K562 (cell line): ENCODE data around the gene POLG. TPM values are rescaled to one million over a fixed set of nuclear protein-coding genes. Genes with fewer than 3 reads are reported as not detected.

Source experiments
- BACH1 ChIP-seq: fragments of 200-800 bp; sonication (Bioruptor generic); IDR thresholded peaks from 2 replicates; pipeline ENCODE4 v1.6.1; 2016; ENCODE audit warnings: missing genetic modification characterization, missing compliant biosample characterization
- BCL6 ChIP-seq: fragments of 250-450 bp; sonication (Bioruptor Pico); IDR thresholded peaks from 2 replicates; pipeline ENCODE4 v1.4.0; 2020
- BMI1 ChIP-seq: fragments of 150-350 bp; IDR thresholded peaks from 2 replicates; pipeline ENCODE4 v1.6.1; 2014; ENCODE audit warnings: low read length
- CCNT2 ChIP-seq: IDR thresholded peaks from 2 replicates; pipeline ENCODE4 v1.6.1; 2011; ENCODE audit warnings: borderline replicate concordance, low read depth, mild to moderate bottlenecking, moderate library complexity, mixed read lengths, low read length; ENCODE audit not compliant: insufficient read length; ENCODE audit errors: extremely low read depth
- E2F8 ChIP-seq: fragments of 450-650 bp; IDR thresholded peaks from 2 replicates; pipeline ENCODE4 v1.7.1; 2018; ENCODE audit warnings: mild to moderate bottlenecking, low read depth; ENCODE audit not compliant: partially characterized antibody
- GATAD2A ChIP-seq: fragments of 450-650 bp; IDR thresholded peaks from 2 replicates; pipeline ENCODE4 v1.6.1; 2017
- HOXB6 ChIP-seq: fragments of 250-450 bp; sonication (Bioruptor Pico); IDR thresholded peaks from 2 replicates; pipeline ENCODE4 v1.5.1; 2022; ENCODE audit warnings: mild to moderate bottlenecking, borderline replicate concordance
- MCM2 ChIP-seq: fragments of 450-650 bp; IDR thresholded peaks from 2 replicates; pipeline ENCODE4 v1.6.1; 2017; ENCODE audit warnings: low read depth, mild to moderate bottlenecking
- NCOA6 ChIP-seq: fragments of 450-650 bp; IDR thresholded peaks from 2 replicates; pipeline ENCODE4 v1.6.1; 2017; ENCODE audit warnings: mild to moderate bottlenecking
- NR3C1 ChIP-seq: sonication (generic); formaldehyde crosslinking; IDR thresholded peaks from 2 replicates; pipeline ENCODE4 v1.8.1; 2022; ENCODE audit warnings: missing genetic modification reagents
- PHF21A ChIP-seq: fragments of 450-650 bp; IDR thresholded peaks from 2 replicates; pipeline ENCODE4 v1.6.1; 2017; ENCODE audit warnings: low read depth, borderline replicate concordance
- SMAD1 ChIP-seq: fragments of 150-350 bp; IDR thresholded peaks from 2 replicates; pipeline ENCODE4 v1.6.1; 2014; ENCODE audit warnings: low read length, low read depth; ENCODE audit not compliant: partially characterized antibody
- SMAD3 ChIP-seq: fragments of 450-650 bp; formaldehyde crosslinking; conservative IDR thresholded peaks from 2 replicates; pipeline ENCODE4 v1.4.0; 2020; ENCODE audit warnings: mild to moderate bottlenecking
- SMARCA5 ChIP-seq: fragments of 450-650 bp; IDR thresholded peaks from 2 replicates; pipeline ENCODE4 v1.6.1; 2016
- TAL1 ChIP-seq: fragments of 450-650 bp; IDR thresholded peaks from 2 replicates; pipeline ENCODE4 v1.6.1; 2016; ENCODE audit warnings: mild to moderate bottlenecking
- ZBTB26 ChIP-seq: fragments of 450-650 bp; formaldehyde crosslinking; IDR thresholded peaks from 2 replicates; pipeline ENCODE4 v1.4.0; 2022; ENCODE audit warnings: missing genetic modification characterization
- ZBTB34 ChIP-seq: fragments of 250-450 bp; sonication (Bioruptor Pico); IDR thresholded peaks from 2 replicates; pipeline ENCODE4 v1.8.0; 2021; ENCODE audit warnings: mild to moderate bottlenecking, moderate library complexity
- ZNF174 ChIP-seq: fragments of 250-450 bp; sonication (Bioruptor Pico); IDR thresholded peaks from 2 replicates; pipeline ENCODE4 v1.4.0; 2020; ENCODE audit warnings: mild to moderate bottlenecking
- ZNF239 ChIP-seq: fragments of 250-450 bp; sonication (Bioruptor Pico); IDR thresholded peaks from 2 replicates; pipeline ENCODE4 v1.4.0; 2020; ENCODE audit warnings: mild to moderate bottlenecking
- ZNF780A ChIP-seq: fragments of 250-450 bp; sonication (Bioruptor Pico); IDR thresholded peaks from 2 replicates; pipeline ENCODE4 v1.5.0; 2021; ENCODE audit warnings: mild to moderate bottlenecking
- polyA plus RNA-seq, 8 experiments: library from polyadenylated mRNA; depleted of rRNA in 4 of 8; stranded (reverse) in 5 of 8; unstranded in 3 of 8; fragments of >200 nt; fragmentation: Nextera tagmentation in 2 of 8; fragmentation: Illumina TruSeq in 1 of 8; extraction: Ambion mirVana in 2 of 8; extraction: Trizol in 1 of 8; gene quantifications; 2 replicates each; pipeline versions ENCODE4 v1.2.1 to v1.2.3, GENCODE V29; 2011 to 2014; ENCODE audit warnings: inconsistent platforms in 1 of 8, missing spikeins in 1 of 8
- total RNA-seq, 7 experiments: library from RNA; depleted of rRNA in 6 of 7; stranded (reverse); fragments of >200 nt in 6 of 7; fragmentation: Illumina TruSeq in 2 of 7; extraction: Trizol in 2 of 7; gene quantifications; 2 replicates each; pipeline versions ENCODE4 v1.2.1 to v1.2.3, GENCODE V29; 2011 to 2021; ENCODE audit warnings: low replicate concordance in 1 of 7
- TF ChIP-seq, protein P1 (sequence below): sonication (generic); formaldehyde crosslinking; IDR thresholded peaks from 2 replicates; pipeline ENCODE4 v1.8.1; 2023; ENCODE audit warnings: mild to moderate bottlenecking, missing genetic modification reagents

The POLG gene
- total and polyA plus RNA-seq, 9 of the 15 experiments (the other 6 are each of a cell fraction or from before 2014, with no cell fraction given) = 15.2 to 83.8 (median 38.6) TPM

DNA sequence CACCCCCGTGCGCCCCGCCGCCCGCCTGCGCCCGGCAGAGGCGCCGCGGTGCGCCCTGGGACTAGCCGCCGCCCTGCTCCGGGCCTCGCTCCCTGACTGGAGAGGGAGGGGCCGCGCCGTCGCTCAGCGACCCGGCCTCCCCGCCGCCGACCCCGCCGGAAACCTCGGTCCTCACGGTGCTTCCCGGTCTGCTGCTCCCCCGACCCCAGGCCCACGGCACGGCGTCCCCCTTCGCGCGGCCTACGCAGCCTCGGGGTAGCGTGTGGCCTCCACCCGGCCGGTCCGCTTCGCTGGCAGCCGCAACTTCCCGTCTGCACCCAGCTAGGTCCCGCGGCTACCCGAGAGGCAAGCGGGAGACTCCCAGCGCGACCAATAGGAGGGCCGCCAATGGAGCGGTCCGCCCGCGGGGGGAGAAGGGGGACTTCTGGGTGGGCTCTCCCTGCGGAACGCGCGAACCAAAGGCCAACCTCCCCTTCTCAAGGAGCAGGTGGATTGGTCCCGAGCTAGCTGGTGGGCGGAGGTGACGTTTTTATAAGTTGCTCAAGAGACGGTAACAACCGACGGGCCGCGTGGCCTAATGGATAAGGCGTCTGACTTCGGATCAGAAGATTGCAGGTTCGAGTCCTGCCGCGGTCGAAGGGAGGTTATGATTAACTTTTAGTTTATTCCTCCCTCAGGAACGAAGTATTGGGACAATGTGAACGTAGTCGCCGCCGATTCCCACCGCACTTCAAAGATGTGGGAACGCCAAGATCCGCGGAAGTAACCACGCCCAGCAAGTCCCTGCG is at the start of gene POLG (continued):
- TF ChIP-seq CCNT2 = peak; percentile 27
- no peak for TF ChIP-seq SMARCA5
- TF ChIP-seq E2F8 = no peak
- TF ChIP-seq BCL6 (CRISPR knock-in tag) = no peak
- TF ChIP-seq ZBTB34 (CRISPR knock-in tag) = no peak
- TF ChIP-seq BMI1 = no peak
- peak; percentile 76; the same call in 1 of the 2 replicates for TF ChIP-seq PHF21A
- no peak for TF ChIP-seq HOXB6 (CRISPR knock-in tag)
- TF ChIP-seq ZNF780A (CRISPR knock-in tag) = no peak
- no peak for TF ChIP-seq BACH1 (tag)
- peak; percentile 29 for TF ChIP-seq SMAD1
- no peak; the same call in 1 of the 2 replicates for TF ChIP-seq TAL1
- TF ChIP-seq, protein P1, sequence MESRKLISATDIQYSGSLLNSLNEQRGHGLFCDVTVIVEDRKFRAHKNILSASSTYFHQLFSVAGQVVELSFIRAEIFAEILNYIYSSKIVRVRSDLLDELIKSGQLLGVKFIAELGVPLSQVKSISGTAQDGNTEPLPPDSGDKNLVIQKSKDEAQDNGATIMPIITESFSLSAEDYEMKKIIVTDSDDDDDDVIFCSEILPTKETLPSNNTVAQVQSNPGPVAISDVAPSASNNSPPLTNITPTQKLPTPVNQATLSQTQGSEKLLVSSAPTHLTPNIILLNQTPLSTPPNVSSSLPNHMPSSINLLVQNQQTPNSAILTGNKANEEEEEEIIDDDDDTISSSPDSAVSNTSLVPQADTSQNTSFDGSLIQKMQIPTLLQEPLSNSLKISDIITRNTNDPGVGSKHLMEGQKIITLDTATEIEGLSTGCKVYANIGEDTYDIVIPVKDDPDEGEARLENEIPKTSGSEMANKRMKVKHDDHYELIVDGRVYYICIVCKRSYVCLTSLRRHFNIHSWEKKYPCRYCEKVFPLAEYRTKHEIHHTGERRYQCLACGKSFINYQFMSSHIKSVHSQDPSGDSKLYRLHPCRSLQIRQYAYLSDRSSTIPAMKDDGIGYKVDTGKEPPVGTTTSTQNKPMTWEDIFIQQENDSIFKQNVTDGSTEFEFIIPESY (CRISPR knock-in tag) = peak; percentile 76; the same call in 1 of the 2 replicates
- TF ChIP-seq ZNF174 (CRISPR knock-in tag) = no peak
- 0 out of 2 replicates have a peak, but pooled peaks have one; percentile 3 for TF ChIP-seq ZBTB26 (CRISPR knock-in tag)
- TF ChIP-seq SMAD3 (CRISPR knock-in tag) = no peak
- peak; percentile 14; the same call in 1 of the 2 replicates for TF ChIP-seq ZNF239 (CRISPR knock-in tag)
- peak; percentile 71; the same call in 1 of the 2 replicates for TF ChIP-seq NCOA6
- TF ChIP-seq MCM2 = no peak
- TF ChIP-seq GATAD2A = 0 out of 2 replicates have a peak, but pooled peaks have one; percentile 18
- TF ChIP-seq NR3C1 = no peak
